ENCODE results near the gene NR4A1.

NR4A1 gene

GRCh38 chr12:52042706-52043385 is 8.4 kb upstream of the NR4A1 start:
- no peak for DNase-seq

- no peak for DNase-seq
These were observed 7.6 kb upstream of the NR4A1 start for GRCh38 chr12:52043386-52044212.

- peak; percentile 34 for DNase-seq
These were observed 6.8 kb upstream of the NR4A1 start for GRCh38 chr12:52044292-52044983.

- DNase-seq = no peak
These were observed 5.4 kb upstream of the NR4A1 start for GRCh38 chr12:52045794-52046199.

- no peak for DNase-seq
These were observed 4.4 kb upstream of the NR4A1 start for GRCh38 chr12:52046859-52047258.

GRCh38 chr12:52049286-52049685 is 2.0 kb upstream of the NR4A1 start:
- DNase-seq = no peak

- DNase-seq = no peak
These were observed 1.6 kb upstream of the NR4A1 start for GRCh38 chr12:52049688-52050087.

- DNase-seq = no peak
These were observed 1.0 kb upstream of the NR4A1 start for GRCh38 chr12:52050116-52050757.

GRCh38 chr12:52052468-52053186 is 1.4 kb downstream of the NR4A1 start:
- no peak for DNase-seq

GRCh38 chr12:52053536-52054209 is 2.4 kb downstream of the NR4A1 start:
- no peak for DNase-seq

GRCh38 chr12:52054231-52054832 is 3.1 kb downstream of the NR4A1 start:
- DNase-seq = no peak

GRCh38 chr12:52054833-52055730 is 3.8 kb downstream of the NR4A1 start:
- no peak for DNase-seq

GRCh38 chr12:52055731-52056711 is 4.8 kb downstream of the NR4A1 start:
- DNase-seq = no peak

- DNase-seq = no peak
These were observed 5.8 kb downstream of the NR4A1 start for GRCh38 chr12:52056801-52057637.

- DNase-seq = no peak
These were observed 6.7 kb downstream of the NR4A1 start for GRCh38 chr12:52057638-52058576.

GRCh38 chr12:52058631-52059361 is 7.6 kb downstream of the NR4A1 start:
- no peak for DNase-seq
